Measurements from ENCODE around the gene SLC10A7.

SLC10A7 gene

DNA sequence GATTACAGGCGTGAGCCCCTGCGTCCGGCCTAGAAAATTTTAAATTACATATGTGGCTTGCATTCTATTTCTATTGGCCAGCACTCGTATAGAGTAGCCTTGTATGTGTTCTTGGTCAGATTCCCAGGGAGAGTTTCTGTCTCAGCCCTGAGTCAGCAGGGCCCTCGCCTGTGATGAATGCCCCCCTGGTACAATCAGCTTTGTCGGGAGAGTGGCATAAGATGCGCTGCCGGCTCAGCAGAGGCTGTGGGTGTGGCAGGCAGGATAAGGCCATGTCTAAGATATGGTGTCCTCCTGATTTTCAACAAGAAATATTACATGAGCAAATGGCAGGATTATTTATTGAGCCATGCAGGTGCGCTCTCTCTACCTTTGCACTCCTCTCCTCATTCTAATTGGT, 309.0 kb downstream of the SLC10A7 start:
- DNase-seq (ENCODE audit: low read depth in 2 of 2), result no peak

DNA sequence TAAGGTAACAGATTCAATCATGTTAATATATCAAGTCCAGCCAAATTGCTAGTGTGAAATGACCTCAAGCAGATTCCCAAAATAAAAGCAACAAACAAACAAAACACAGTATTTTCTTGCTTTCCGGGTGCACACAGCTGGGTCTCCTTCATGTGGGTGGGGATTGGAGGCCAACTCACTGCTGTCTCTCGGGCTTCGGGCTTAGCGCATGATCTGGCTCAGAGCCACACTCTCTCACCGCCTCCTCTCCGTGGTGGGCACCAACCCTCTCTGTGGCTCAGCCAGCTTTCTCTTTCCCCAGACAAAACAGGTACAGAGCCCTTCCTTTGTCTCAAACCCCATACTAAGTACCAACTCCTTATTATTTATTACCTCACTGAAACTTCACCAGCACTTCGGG, 310.3 kb downstream of the SLC10A7 start:
- no peak for DNase-seq (ENCODE audit: low read depth in 2 of 2)

DNA sequence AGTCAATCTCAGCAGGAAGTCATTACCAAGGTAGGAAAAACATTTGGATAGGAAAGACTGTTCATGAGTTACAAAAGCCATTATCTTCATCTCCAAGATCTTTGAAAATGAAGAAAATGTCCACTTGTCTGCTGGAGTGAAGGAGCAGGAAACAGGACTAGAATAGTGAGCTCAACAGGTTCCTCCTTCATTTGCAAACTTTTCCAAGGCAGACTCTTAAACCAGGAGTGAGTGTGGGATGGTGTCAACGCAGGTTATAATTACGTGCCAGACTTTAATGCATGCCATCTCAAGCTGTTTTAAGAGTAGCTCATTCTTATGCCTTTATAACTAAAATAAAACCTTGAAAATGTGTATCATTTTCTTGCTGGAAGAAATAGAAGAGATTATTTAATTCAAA, 310.9 kb downstream of the SLC10A7 start:
- DNase-seq (ENCODE audit: low read depth in 2 of 2), result no peak

DNA sequence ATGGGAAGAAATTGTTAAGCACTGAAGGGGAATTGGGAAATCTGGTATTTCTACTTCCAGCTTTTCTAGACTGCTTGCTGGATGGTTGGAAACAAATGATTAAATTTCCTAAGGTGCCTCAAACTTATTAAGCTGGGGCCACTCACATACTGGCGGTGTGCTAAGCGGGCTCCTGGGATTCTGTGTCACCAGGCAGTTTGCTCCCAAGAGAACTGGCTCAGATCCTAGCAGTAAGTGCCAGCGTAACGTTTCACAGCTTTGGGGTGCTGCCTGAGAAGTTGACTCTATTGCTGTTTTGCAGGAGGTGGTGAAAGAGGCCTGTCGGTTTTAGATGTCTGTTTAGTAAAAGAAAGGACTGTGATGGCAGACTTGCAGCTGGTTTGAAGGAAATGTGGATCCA, 314.3 kb downstream of the SLC10A7 start:
- no peak for DNase-seq (ENCODE audit: low read depth in 2 of 2)
